Fibroblast of lung (primary cell): ENCODE data around the gene RPUSD4. TPM values are rescaled to one million over a fixed set of nuclear protein-coding genes. Genes with fewer than 3 reads are reported as not detected.

Experiments
- DNase-seq, 2 donors: peaks; one replicate each; pipeline versions ENCODE4 v3.0.0 to v3.0.0-alpha.2; 2010; ENCODE audit warnings: low read depth in 2 of 2
- H2AFZ ChIP-seq: 2 replicates; pipeline ENCODE4 v1.5.1; 2012; ENCODE audit warnings: low read length, control low read depth, inconsistent platforms
- H3K27ac ChIP-seq: 2 replicates; pipeline ENCODE4 v1.5.1; 2011; ENCODE audit warnings: low read length, control low read depth; ENCODE audit not compliant: insufficient read depth
- H3K27me3 ChIP-seq: 2 replicates; pipeline ENCODE4 v1.5.1; 2011; ENCODE audit warnings: mild to moderate bottlenecking, low read length; ENCODE audit not compliant: control insufficient read depth, insufficient read depth
- H3K36me3 ChIP-seq: 2 replicates; pipeline ENCODE4 v1.5.1; 2011; ENCODE audit warnings: low read length; ENCODE audit not compliant: control insufficient read depth, insufficient read depth
- H3K4me1 ChIP-seq: 2 replicates; pipeline ENCODE4 v1.5.1; 2011; ENCODE audit warnings: low read length; ENCODE audit not compliant: control insufficient read depth, insufficient read depth; ENCODE audit errors: extremely low read depth
- H3K4me2 ChIP-seq: 2 replicates; pipeline ENCODE4 v1.5.1; 2011; ENCODE audit warnings: low read length, control low read depth; ENCODE audit not compliant: insufficient read depth; ENCODE audit errors: extremely low read depth
- H3K4me3 ChIP-seq, 4 experiments: fragments of 200-600 bp in 1 of 4; sonication (generic) in 1 of 4; replicated peaks in 1 of 4; 2 replicates each; pipeline ENCODE4 v1.5.1; 2011 to 2016; ENCODE audit warnings: low read length in 4 of 4, low read depth in 3 of 4, mild to moderate bottlenecking in 3 of 4, control low read depth in 2 of 4, inconsistent platforms in 1 of 4, mixed read lengths in 1 of 4; ENCODE audit not compliant: insufficient read depth in 1 of 4; ENCODE audit errors: control extremely low read depth in 1 of 4
- H3K79me2 ChIP-seq: 2 replicates; pipeline ENCODE4 v1.5.1; 2012; ENCODE audit warnings: mild to moderate bottlenecking, low read length, inconsistent platforms; ENCODE audit not compliant: control insufficient read depth, insufficient read depth
- H3K9ac ChIP-seq: 2 replicates; pipeline ENCODE4 v1.5.1; 2011; ENCODE audit warnings: mild to moderate bottlenecking, low read length, control low read depth; ENCODE audit not compliant: insufficient read depth
- H3K9me3 ChIP-seq: 2 replicates; pipeline ENCODE4 v1.5.1; 2012; ENCODE audit warnings: low read depth, low read length; ENCODE audit not compliant: control insufficient read depth, insufficient read depth
- H4K20me1 ChIP-seq: 2 replicates; pipeline ENCODE4 v1.5.1; 2011; ENCODE audit warnings: low read length; ENCODE audit not compliant: control insufficient read depth, insufficient read depth; ENCODE audit errors: extremely low read depth
- CTCF ChIP-seq, 2 donors: IDR thresholded peaks in 1 of 2; conservative IDR thresholded peaks in 1 of 2; 1 replicate in 1 of 2; 2 replicates in 1 of 2; pipeline ENCODE4 v1.5.1; 2011 to 2012; ENCODE audit warnings: low read length in 2 of 2, control low read depth in 1 of 2, inconsistent platforms in 1 of 2, low read depth in 1 of 2, mild to moderate bottlenecking in 1 of 2
- EZH2 ChIP-seq: IDR thresholded peaks from 2 replicates; pipeline ENCODE4 v1.5.1; 2012; ENCODE audit warnings: low read length, control low read depth, mild to moderate bottlenecking; ENCODE audit errors: missing control alignments
- polyA plus RNA-seq, 2 donors: library from polyadenylated mRNA; depleted of rRNA in 1 of 2; stranded (reverse) in 1 of 2; unstranded in 1 of 2; fragments of >200 nt; gene quantifications; 2 replicates each; pipeline ENCODE4 v1.2.1, GENCODE V29; 2011 to 2012; ENCODE audit warnings: missing spikeins in 1 of 2
- total RNA-seq: library from RNA; depleted of rRNA; stranded (reverse); fragments of >200 nt; gene quantifications from 2 replicates; pipeline ENCODE4 v1.2.1, GENCODE V29; 2014

Gene RPUSD4
- total and polyA plus RNA-seq, 2 donors (not counting 1 experiment from before 2014, with no cell fraction given): 16.3 to 26.9 TPM

DNA sequence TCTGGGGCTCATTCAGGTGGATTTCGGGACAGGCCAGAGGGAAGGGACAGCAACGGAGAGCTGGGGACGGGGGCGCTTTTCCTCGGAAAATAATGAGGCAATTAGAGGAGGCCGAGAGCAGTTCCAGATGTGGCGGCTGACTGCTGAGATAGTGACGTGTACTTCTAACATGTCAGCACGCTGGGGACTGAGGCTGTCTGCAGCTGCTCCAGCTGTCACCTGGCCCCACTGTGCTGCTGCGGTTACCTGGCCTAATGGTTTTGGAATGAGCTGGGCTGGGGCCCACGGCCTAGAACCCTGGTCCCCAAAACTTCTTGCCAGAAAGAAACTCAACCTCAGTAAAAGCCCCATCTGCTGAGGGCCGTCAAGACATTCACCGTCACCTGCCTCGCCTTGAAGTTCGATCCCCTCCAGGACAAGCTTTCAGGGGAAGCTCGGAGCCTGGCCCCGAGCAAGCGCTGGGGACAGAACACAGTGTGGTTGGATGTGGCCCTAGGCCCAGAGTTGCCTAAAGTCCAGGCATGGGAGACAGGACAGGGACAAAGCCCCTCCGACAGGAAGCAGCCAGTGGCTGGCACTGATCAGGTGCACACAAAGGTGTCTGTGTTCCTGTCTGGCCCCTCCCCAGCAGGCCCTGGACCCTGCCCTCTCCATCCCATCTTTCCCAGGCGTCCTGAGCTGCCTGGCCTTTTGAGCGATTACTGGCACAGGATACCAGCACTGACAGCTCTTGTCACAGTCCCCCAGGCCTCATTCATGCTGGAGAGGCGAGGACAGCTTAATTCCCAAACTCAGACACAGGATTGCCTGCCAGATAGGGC is 22.1 kb downstream of the RPUSD4 start:
- no peak overlapping the region for H3K4me2 ChIP-seq
- H2AFZ ChIP-seq: no peak overlapping the region
- H3K9ac ChIP-seq: no peak overlapping the region
- H3K79me2 ChIP-seq: no peaks in the 10 kb centered on the region
- TF ChIP-seq CTCF (conservative IDR thresholded peaks at IDR 0.05 in 1 of 2, IDR thresholded peaks at IDR 0.05 in 1 of 2; ENCODE audit: low read depth in 1 of 2, low read length in 2 of 2) (no peak), EZH2 (no peak)
- H3K4me1 ChIP-seq: no peaks in the 10 kb centered on the region
- no peaks in the 10 kb centered on the region for H3K27me3 ChIP-seq
- H3K4me3 ChIP-seq: no peak overlapping the region
- peaks cover 9% of the 10 kb centered on the region for H3K36me3 ChIP-seq
- H3K27ac ChIP-seq: no peak overlapping the region
- H3K9me3 ChIP-seq: no peaks in the 10 kb centered on the region
- no peak for DNase-seq
- no peaks in the 10 kb centered on the region for H4K20me1 ChIP-seq

- H3K27me3 ChIP-seq: no peaks in the 10 kb centered on the region
- no peaks in the 10 kb centered on the region for H3K4me1 ChIP-seq
- no peak overlapping the region for H3K4me2 ChIP-seq
- H3K9ac ChIP-seq: no peak overlapping the region
- H4K20me1 ChIP-seq: no peaks in the 10 kb centered on the region
- H2AFZ ChIP-seq: no peak overlapping the region
- TF ChIP-seq CTCF (conservative IDR thresholded peaks at IDR 0.05 in 1 of 2, IDR thresholded peaks at IDR 0.05 in 1 of 2; ENCODE audit: low read depth in 1 of 2, low read length in 2 of 2) (no peak), EZH2 (no peak)
- H3K9me3 ChIP-seq: no peaks in the 10 kb centered on the region
- H3K36me3 ChIP-seq: peaks cover 9% of the 10 kb centered on the region
- no peaks in the 10 kb centered on the region for H3K79me2 ChIP-seq
- DNase-seq: no peak
- no peak overlapping the region for H3K4me3 ChIP-seq
- no peak overlapping the region for H3K27ac ChIP-seq
Observed at GRCh38 chr11:126188332-126189108, 22.9 kb downstream of the RPUSD4 start.

DNA sequence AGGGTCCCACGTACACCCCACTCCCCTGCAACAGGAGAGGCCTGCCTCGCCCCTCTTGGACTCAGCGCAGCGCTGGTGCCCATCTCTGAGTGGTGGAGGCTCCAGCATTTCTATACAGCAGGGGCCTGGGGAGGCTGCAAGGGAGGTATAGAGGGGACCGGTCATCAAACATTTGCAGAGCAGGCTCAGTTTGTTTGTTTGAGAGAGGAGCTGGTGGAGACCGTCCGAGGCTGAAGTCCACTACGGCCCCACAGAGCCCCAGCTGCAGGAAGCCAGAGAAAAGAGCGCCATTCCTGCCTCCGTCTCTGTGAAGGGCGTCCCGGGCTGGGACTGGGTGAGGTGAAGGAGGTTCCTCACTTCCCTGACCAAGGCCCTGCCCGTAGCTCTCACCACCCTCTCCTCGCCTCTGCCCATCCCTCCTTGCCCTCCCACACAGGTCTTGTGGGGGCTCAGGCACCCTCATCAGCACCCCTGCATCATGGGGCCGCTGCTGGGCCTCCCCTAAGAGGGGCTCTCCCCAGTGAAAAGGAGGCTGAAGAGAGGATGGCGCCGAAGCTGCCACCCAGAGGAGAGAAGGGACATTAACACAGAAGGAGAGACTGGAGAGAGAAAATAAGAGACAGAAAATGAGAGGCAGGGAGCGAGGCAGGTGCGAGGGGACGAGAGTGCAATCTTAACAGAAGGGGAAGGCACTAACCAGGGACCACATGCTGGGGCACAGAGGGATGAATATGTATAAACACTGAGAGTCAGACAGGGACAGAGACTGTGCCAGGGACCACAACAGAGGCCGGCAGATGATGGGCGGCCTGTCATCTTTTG is 24.5 kb downstream of the RPUSD4 start:
- H3K36me3 ChIP-seq: no peaks in the 10 kb centered on the region
- H3K9me3 ChIP-seq: no peaks in the 10 kb centered on the region
- no peak overlapping the region for H2AFZ ChIP-seq
- H3K4me1 ChIP-seq: no peaks in the 10 kb centered on the region
- H3K79me2 ChIP-seq: no peaks in the 10 kb centered on the region
- H4K20me1 ChIP-seq: no peaks in the 10 kb centered on the region
- no peak overlapping the region for H3K4me3 ChIP-seq
- H3K27ac ChIP-seq: no peak overlapping the region
- no peak overlapping the region for H3K4me2 ChIP-seq
- no peak overlapping the region for H3K9ac ChIP-seq
- TF ChIP-seq EZH2: no peak
- TF ChIP-seq CTCF (conservative IDR thresholded peaks at IDR 0.05 in 1 of 2, IDR thresholded peaks at IDR 0.05 in 1 of 2; ENCODE audit: low read depth in 1 of 2, low read length in 2 of 2): peak; percentile 9 to 38
- no peaks in the 10 kb centered on the region for H3K27me3 ChIP-seq
- DNase-seq: no peak
